Anterior cingulate cortex (tissue), 58 donors: ENCODE measurements around the gene PFKM.
"Not testable (repeated sequence)": the region's sequence is repeated elsewhere in the genome, so short reads cannot be mapped to it uniquely, and the experiment has no call there.

ENCODE experiments used
- DNase-seq, 58 donors: peaks; one replicate each; lab custom pipeline; 2025; lab: John Stamatoyannopoulos, UW

PFKM gene

DNA sequence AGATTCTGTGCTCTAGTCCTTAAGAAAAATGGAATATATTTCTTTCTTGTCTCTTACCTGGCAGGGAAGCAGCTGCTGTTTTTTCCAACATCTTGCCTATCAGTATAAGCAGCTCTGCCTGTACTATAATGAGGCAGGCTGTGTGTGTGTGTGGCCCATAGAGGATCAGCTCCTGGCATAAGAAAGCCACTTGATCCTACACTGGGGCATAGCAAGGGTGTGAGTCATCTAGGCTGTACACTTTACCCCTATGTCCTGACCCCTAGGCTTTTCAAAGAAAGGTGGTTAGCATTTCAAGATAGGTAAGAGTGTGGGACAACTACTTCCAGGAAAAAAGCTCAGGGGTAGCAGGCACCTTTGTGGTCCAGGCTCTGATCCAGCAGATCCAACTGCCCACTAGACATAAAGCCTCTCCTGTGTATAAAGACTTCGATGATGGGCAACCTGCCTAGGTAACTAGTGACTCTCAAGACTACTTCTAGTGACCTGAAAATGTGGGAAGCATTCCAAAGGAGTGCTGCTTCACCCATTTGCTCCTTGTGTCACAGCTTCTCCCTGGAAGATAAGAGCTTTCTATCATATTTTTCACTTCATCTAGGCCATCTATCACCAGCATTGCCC is 8.4 kb upstream of the PFKM start:
- DNase-seq: no peak

DNA sequence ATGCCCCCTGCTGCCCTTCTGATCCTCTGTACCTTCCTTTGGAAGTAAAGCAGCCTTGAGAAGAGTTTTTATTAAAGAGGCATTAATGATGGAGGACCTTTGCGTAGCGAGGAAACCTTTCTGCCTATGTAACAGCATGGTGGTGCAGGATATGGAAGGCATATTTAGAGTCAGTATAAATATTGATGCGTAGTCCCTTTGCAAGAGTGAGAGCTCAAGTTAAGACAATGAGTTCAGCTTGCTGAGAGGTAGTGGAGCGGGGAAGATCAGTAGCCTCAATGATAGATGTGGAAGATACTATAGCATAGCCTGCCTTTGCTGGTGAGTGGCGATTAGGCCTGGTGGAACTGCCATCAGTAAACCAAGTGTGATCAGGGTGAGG is 7.9 kb upstream of the PFKM start:
- DNase-seq: not testable (repeated sequence)

DNA sequence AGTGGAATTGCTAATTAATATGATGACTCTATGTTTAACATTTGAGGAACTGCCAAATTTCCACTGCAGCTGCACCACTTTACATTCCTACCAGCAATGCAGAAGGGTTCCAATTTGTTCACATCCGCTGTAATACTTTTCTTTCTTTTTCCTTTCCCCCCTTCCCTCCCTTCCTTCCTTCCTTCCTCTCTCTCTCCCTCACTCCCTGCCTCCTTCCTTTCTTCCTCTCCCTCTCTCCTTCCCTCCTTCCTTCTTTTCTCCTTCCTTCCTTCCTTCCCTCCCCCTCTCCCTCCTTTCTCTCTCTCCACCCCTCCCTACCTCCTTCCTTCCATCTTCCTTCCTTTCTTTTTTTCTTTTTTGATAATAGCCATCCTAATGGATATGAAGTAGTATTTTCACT is 3.2 kb upstream of the PFKM start:
- no peak for DNase-seq

GRCh38 chr12:48118284-48118871 is 786 bp upstream of the PFKM start:
- no peak for DNase-seq

DNA sequence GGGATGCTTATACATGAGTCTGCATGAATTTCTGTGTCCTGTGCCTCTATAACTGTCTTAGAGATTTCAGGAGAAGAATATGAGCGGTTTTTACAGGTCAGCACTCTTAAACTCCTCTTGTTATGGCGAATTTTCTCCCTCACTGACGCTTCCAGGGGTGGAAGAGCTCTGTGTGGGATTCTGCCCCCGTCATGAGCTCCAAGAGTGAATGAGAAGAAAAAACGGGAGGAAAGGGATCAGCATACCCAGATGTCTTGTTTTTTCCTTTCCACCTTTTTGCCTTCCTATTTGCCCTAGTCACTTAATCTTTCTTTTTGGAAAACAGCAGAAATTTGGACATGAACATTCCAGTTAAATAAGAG is 651 bp downstream of the PFKM start:
- peak in 4 of 58 donors; percentile 3 to 23 (median 12) for DNase-seq

- DNase-seq: no peak
Observed at GRCh38 chr12:48121522-48121921, 2.4 kb downstream of the PFKM start.

DNA sequence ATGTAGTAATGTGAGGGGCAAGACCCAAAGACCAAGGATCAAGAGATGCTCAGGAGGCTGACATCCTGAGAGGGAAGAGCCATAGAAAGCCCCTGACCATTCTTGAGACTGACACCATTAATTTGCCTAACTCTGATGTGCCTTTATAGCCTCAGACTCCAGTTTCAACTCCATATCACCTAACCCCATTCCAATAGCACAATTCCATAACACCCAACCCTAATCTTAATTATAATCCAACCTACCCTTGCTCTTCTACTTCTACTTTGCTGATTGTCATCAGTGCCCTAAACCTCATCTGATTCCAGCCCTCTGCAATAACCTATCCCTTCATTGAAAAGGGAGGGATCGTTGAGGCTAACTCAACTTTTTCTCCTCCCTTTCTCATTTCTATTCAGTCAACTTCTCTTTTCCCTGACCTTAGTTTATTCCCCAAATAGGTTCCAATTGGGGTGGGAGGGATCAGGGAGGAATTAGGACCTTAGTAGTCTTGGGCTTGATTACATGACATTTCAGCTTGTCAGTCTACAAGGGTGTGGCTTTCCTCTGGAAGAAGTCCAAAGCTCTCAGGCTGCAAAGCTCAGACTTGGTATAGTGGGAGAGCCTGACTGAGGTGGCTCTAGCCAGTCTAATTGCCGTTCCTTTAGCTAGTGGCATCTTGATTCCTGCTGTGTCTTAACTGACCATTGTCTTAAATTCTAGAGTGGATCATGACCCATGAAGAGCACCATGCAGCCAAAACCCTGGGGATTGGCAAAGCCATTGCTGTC is 3.1 kb downstream of the PFKM start:
- DNase-seq: no peak

DNA sequence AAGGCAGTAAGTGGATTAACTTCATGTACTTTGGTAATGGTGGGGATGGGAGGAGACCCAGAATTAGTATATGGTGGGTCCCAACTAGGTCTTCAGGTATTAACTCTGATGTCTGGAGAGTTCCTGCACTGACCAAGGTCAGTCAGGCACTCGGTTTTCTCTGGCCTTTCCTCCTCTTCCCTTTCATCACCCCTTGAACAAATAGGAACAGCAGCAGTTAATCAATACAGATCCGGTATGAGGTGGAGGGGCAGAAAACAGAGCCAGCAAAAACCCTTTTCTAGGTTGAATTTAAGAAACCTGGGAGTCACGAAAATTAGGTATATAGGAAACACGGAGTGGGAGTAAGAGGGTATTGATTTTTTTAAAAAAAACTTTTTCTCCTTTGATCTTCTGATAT is 4.0 kb downstream of the PFKM start:
- DNase-seq: no peak

DNA sequence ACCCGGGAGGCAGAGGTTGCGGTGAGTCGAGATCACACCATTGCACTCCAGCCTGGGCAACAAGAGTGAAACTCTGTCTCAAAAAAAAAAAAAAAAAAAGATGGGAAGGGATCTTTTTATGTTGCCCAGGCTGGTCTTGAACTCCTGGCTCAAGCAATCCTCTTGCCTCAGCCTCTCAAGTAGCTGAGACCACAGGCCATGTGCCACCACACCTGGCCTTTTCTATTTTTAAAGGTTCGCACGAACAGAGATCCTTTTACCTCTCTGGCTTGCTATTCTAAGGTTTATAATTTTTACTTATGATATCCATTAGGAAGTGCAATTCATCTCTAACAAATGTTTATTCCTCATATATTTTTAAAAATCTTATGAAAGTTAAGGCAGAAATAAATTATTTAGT is 6.4 kb downstream of the PFKM start:
- DNase-seq: not testable (repeated sequence)

GRCh38 chr12:48125985-48126384 is 6.8 kb downstream of the PFKM start:
- DNase-seq: peak in 1 of 58 donors; percentile 1

- DNase-seq: no peak
Observed at GRCh38 chr12:48126953-48127630, 7.9 kb downstream of the PFKM start.

DNA sequence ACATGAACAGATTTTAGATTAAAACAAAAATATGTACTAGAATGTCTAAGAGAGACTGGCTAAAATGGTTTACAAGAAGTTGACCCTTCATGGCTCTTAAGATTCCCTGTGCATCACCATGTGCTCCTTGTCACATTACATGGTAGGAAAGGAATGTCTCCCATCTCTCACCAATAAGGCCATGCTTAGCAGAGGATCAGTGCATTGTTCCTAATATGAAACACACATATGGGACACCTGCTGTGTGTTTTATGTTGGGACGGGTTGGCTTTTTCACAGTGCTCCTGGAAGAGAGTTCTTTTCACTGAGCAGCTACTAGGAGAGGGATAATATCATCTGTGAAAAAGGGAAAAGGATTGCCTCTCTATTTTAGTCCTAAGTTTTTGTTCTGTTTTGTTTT is 9.6 kb downstream of the PFKM start:
- DNase-seq: no peak

DNA sequence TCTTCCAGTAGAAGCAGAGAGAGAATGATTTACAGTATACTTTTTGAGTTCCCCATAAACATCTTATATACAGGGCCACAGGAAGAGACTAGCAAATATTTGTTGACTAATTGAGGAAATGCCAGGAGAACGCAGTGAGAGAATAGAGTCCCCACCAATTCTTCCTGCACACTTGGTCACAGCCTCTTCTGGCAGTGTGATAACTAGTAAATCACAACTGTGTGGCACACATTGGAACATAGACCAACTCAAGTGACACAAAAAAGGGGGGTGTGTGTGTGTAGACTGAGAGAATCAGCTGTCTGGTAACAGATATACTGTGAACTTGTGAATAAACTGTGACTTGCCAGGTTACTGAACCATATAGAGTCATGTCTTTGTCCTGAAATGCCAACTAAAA is 10.2 kb downstream of the PFKM start:
- no peak for DNase-seq

- DNase-seq: no peak
Observed at GRCh38 chr12:48131517-48131916, 12.4 kb downstream of the PFKM start.

GRCh38 chr12:48132826-48133225 is 13.7 kb downstream of the PFKM start:
- DNase-seq: no peak

DNA sequence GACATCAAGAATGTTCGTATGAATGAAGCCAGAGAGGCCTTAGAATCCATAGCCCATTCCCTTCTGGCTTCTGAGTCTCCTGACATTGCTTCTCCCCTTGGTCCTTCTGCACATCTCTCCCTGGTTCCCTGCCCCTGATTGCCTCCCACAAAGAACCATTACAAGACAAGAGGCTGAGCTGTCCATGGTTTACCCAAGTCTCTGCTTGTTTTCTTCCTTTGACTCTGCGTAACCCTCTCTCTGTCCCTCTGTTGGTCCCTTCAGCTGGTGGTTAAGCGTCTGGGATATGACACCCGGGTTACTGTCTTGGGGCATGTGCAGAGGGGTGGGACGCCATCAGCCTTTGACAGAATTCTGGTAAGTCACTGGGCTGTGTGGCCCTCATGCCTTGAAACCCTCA is 15.9 kb downstream of the PFKM start:
- DNase-seq: no peak

DNA sequence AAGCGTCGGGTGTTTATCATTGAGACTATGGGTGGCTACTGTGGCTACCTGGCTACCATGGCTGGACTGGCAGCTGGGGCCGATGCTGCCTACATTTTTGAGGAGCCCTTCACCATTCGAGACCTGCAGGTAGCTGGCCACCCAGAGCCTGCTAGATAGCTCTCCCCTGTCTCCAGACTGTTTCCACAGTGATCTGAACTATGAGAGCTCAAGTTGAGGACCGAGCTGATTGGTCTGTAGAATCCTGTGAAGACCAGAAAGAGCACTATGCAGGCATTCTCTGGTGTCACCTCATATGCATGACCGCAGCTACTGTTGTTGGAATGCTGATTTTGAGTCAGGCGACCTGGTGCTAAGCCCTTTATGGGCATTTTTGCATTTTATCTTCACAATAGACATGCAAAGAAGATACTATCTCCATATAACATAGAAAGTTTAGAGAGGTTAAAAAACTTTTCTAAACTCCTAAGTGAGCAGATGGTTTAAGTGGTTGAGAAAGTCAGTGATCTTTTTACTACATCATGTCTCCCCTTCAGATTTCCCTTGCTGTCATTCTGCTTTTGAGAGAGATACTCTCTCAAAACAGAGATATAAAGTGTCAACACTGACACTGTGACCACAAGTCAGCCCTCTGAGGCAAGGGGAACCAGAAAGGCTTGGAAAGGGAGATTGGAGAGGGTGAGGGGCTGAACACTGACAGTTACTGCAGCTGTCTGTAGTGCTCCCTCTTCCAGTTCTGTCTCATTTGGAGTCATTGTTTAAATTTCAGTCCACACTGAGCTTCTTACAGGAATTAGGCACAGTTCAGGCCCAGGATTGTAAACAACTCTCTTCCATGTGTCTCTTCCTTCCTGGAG is 23.9 kb downstream of the PFKM start:
- no peak for DNase-seq

- DNase-seq: no peak
Observed at GRCh38 chr12:48143898-48144297, 24.7 kb downstream of the PFKM start.

DNA sequence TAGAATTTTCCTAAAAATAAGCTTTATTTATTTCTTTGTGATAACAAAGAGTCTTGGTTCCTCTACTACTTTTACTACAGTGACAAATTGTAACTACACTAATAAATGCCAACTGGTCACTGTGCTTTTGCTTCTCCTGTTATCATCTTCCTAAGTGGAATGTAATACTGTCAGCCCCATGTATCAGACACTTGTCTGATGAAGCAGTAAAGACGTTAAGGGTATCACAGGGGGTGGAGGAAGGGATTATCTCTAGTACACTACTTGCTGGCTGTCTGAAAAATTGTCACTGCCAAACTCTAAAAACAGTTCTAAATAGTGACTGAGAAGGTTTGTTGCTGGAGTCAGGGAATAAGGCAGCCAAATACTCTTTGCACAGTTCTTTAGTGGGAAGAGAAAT is 26.8 kb downstream of the PFKM start:
- DNase-seq: no peak

- DNase-seq: no peak
Observed at GRCh38 chr12:48151103-48151771, 32.1 kb downstream of the PFKM start.
